Naive thymus-derived CD4-positive, alpha-beta T cell (primary cell): Measurements from ENCODE around the gene IRF2BPL. TPM values are rescaled to one million over a fixed set of nuclear protein-coding genes. Genes with fewer than 3 reads are reported as not detected.

Experiments
- ATAC-seq: fragments of 150-1000 bp; cut with Tn5 transposase; 2 replicates; pipeline ENCODE4 v1.10.0; 2021; ENCODE audit warnings: mild to moderate bottlenecking, moderate library complexity
- CTCF ChIA-PET: fragments of 350-600 bp; sonication (Branson Sonifier 250); formaldehyde crosslinking; loops from one replicate; lab custom pipeline; 2021; ENCODE audit warnings: antibody characterized with exemption; lab: Charles Lee
- POLR2A ChIA-PET: fragments of 350-600 bp; sonication (Branson Sonifier 250); formaldehyde crosslinking; loops from one replicate; lab custom pipeline; 2021; ENCODE audit warnings: antibody characterized with exemption, inconsistent platforms; lab: Charles Lee
- DNase-seq, 9 donors: peaks; one replicate each; pipeline versions ENCODE4 v3.0.0 to v3.0.0-alpha.2; 2020 to 2022; ENCODE audit warnings: mixed read lengths in 1 of 9
- H3K27ac ChIP-seq: one replicate; pipeline ENCODE4 v1.7.0; 2013; ENCODE audit warnings: mild to moderate bottlenecking, low read depth, low read length, moderate library complexity
- H3K27me3 ChIP-seq, 2 donors: one replicate each; pipeline ENCODE4 v1.7.0; 2013; ENCODE audit warnings: low read length in 2 of 2, mild to moderate bottlenecking in 2 of 2, moderate library complexity in 2 of 2; ENCODE audit not compliant: control insufficient read depth in 2 of 2, insufficient read depth in 2 of 2
- H3K36me3 ChIP-seq, 3 experiments: 1 replicate in 2 of 3; 2 replicates in 1 of 3; pipeline ENCODE4 v1.7.0; 2013; ENCODE audit warnings: low read length in 3 of 3, mild to moderate bottlenecking in 3 of 3, moderate library complexity in 1 of 3; ENCODE audit not compliant: insufficient read depth in 3 of 3, control insufficient read depth in 2 of 3
- H3K4me1 ChIP-seq, 2 donors: one replicate each; pipeline ENCODE4 v1.7.0; 2013; ENCODE audit warnings: low read length in 2 of 2, mild to moderate bottlenecking in 2 of 2, moderate library complexity in 1 of 2; ENCODE audit not compliant: control insufficient read depth in 2 of 2, insufficient read depth in 2 of 2
- H3K4me3 ChIP-seq: 2 replicates; pipeline ENCODE4 v1.7.0; 2013; ENCODE audit warnings: mild to moderate bottlenecking, low read length
- H3K9me3 ChIP-seq, 3 experiments: 1 replicate in 2 of 3; 2 replicates in 1 of 3; pipeline ENCODE4 v1.7.0; 2013; ENCODE audit warnings: low read length in 3 of 3; ENCODE audit not compliant: control insufficient read depth in 2 of 3
- H3K27ac Mint-ChIP-seq, 9 donors: one replicate each; pipeline ENCODE4 v1.8.0; 2020 to 2022; ENCODE audit warnings: mixed read lengths in 9 of 9, mild to moderate bottlenecking in 8 of 9, moderate library complexity in 5 of 9, inconsistent platforms in 2 of 9
- H3K27me3 Mint-ChIP-seq, 5 donors: one replicate each; pipeline ENCODE4 v1.8.0; 2021 to 2022; ENCODE audit warnings: mixed read lengths in 5 of 5, mild to moderate bottlenecking in 1 of 5
- H3K36me3 Mint-ChIP-seq, 5 donors: one replicate each; pipeline ENCODE4 v1.8.0; 2020 to 2022; ENCODE audit warnings: mixed read lengths in 5 of 5, mild to moderate bottlenecking in 3 of 5, inconsistent platforms in 1 of 5
- H3K4me1 Mint-ChIP-seq, 7 donors: one replicate each; pipeline ENCODE4 v1.8.0; 2020 to 2022; ENCODE audit warnings: mixed read lengths in 7 of 7, mild to moderate bottlenecking in 3 of 7, inconsistent platforms in 1 of 7
- H3K4me3 Mint-ChIP-seq, 10 donors: one replicate each; pipeline ENCODE4 v1.8.0; 2020 to 2022; ENCODE audit warnings: mild to moderate bottlenecking in 10 of 10, mixed read lengths in 10 of 10, moderate library complexity in 6 of 10, inconsistent platforms in 2 of 10
- H3K9me3 Mint-ChIP-seq, 11 donors: one replicate each; pipeline ENCODE4 v1.8.0; 2020 to 2022; ENCODE audit warnings: mixed read lengths in 11 of 11, mild to moderate bottlenecking in 4 of 11, inconsistent platforms in 1 of 11, moderate library complexity in 1 of 11
- intact Hi-C, 2 donors: fragments of 100-400 bp; cut with micrococcal nuclease; formaldehyde crosslinking; loops; one replicate each; pipeline ENCODE4 v1.15.1; 2023
- polyA plus RNA-seq, 2 donors: library from polyadenylated mRNA; unstranded; fragments of 300-500 nt; fragmentation: Illumina TruSeq; gene quantifications; one replicate each; pipeline ENCODE4 v1.2.3, GENCODE V29; 2021
- total RNA-seq, 6 experiments: library from RNA in 5 of 6; stranded (reverse) in 5 of 6; gene quantifications; 1 replicate in 5 of 6; 2 replicates in 1 of 6; pipeline ENCODE4 v1.2.3 and lab custom pipeline; 2021 to 2026

IRF2BPL gene
- total and polyA plus RNA-seq, 7 experiments from 2014 or later = 3.5 to 45.2 (median 33.7) TPM

DNA sequence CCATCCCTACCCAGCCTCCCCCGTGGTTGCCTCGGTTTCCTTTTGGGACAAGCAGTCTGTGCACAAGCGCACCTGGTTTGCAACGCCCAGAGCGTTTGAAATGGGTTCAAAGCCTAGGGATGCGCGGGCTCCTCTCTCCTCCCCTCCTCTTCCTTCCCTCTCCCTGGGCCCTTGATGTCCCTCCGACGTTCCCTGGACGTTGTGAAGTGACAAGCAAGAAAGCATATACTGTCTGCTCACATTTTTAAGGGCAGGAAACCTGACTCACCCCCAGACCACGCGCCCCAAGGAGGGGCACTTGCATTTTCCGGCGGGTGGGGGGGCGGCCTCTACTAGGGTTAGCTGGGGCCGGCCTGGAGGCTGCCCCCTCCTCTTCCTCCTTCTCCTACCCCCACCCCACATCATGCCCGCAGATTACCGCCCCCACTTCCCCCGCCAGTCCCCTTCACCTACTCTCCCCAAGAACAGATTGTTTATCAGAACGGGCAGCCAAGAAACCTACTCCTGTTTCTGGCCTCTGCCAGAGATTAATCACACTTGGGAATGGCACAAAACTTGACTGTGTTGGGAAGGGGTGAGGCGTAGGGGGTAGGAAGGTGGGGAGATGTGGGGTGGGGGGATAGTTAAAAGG is 9.5 kb upstream of the IRF2BPL start:
- Mint-ChIP-seq H3K36me3 (peaks cover 0 to 3% (median 0%) of the 10 kb centered on the region in 5 donors), H3K27ac (peak overlapping the region; percentile 97 to 100 (median 99)), H3K9me3 (peaks cover 0 to 3% (median 0%) of the 10 kb centered on the region in 11 donors), H3K4me3 (peak overlapping the region; percentile 73 to 97 (median 82)), H3K27me3 (no peaks in the 10 kb centered on the region), H3K4me1 (peaks cover 46 to 88% (median 78%) of the 10 kb centered on the region in 7 donors)
- peak overlapping the region; percentile 42 for H3K4me3 ChIP-seq
- DNase-seq = peak in 2 of 9 donors; percentile 61
- no peaks in the 10 kb centered on the region for H3K27me3 ChIP-seq
- peak overlapping the region; percentile 80 for H3K27ac ChIP-seq
- ChIA-PET CTCF (interaction anchor here (1.7 kb wide), 1 partner anchor 10 kb away, joined by 5 read pairs; the partner anchor contains the start of gene IRF2BPL), POLR2A (interaction anchor here (0.6 to 12.3 kb wide), 7 partner anchors 8 to 82 kb away, joined by 3 to 240 read pairs (median 7); partner anchors contain the start of gene IRF2BPL)
- no peaks in the 10 kb centered on the region for H3K36me3 ChIP-seq
- no peak for ATAC-seq
- H3K9me3 ChIP-seq = no peaks in the 10 kb centered on the region
- intact Hi-C loops = loop anchor here in 1 of 2 donors (10.0 kb wide), 1 partner anchor 577 kb away; the partner anchor contains the start of gene SPTLC2
- peaks cover 49 to 71% of the 10 kb centered on the region in 2 donors for H3K4me1 ChIP-seq

- ChIA-PET POLR2A (interaction anchor here (0.6 to 12.3 kb wide), 10 partner anchors 7 to 107 kb away, joined by 3 to 240 read pairs (median 4); partner anchors contain the start of gene IRF2BPL), CTCF (interaction anchor here (1.7 kb wide), 1 partner anchor 9 kb away, joined by 5 read pairs; the partner anchor contains the start of gene IRF2BPL)
- Histone ChIP-seq H3K27ac (peak overlapping the region; percentile 80), H3K9me3 (no peaks in the 10 kb centered on the region), H3K27me3 (no peaks in the 10 kb centered on the region), H3K4me1 (peaks cover 50 to 72% of the 10 kb centered on the region in 2 donors), H3K4me3 (peak overlapping the region; percentile 42), H3K36me3 (no peaks in the 10 kb centered on the region)
- H3K27me3 Mint-ChIP-seq = no peaks in the 10 kb centered on the region
- peak overlapping the region; percentile 73 to 97 (median 82) for H3K4me3 Mint-ChIP-seq
- DNase-seq (no peak), ATAC-seq (no peak)
- intact Hi-C loops = loop anchor here in 1 of 2 donors (10.0 kb wide), 1 partner anchor 577 kb away; the partner anchor contains the start of gene SPTLC2
- H3K27ac Mint-ChIP-seq = peak overlapping the region; percentile 97 to 100 (median 99)
- peaks cover 0 to 3% (median 0%) of the 10 kb centered on the region in 5 donors for H3K36me3 Mint-ChIP-seq
- H3K4me1 Mint-ChIP-seq = peaks cover 44 to 88% (median 79%) of the 10 kb centered on the region in 7 donors
- peaks cover 0 to 3% (median 0%) of the 10 kb centered on the region in 11 donors for H3K9me3 Mint-ChIP-seq
Observed at GRCh38 chr14:77037215-77037937, 8.9 kb upstream of the IRF2BPL start.

- H3K27me3 ChIP-seq = no peaks in the 10 kb centered on the region
- ChIA-PET CTCF (interaction anchor here (1.3 to 1.7 kb wide), 2 partner anchors 8 to 83 kb away, joined by 4 to 5 read pairs; partner anchors contain the start of gene IRF2BPL), POLR2A (interaction anchor here (0.6 to 12.3 kb wide), 9 partner anchors 6 to 114 kb away, joined by 3 to 240 read pairs (median 3); partner anchors contain the start of gene IRF2BPL)
- Mint-ChIP-seq H3K27me3 (no peaks in the 10 kb centered on the region), H3K27ac (peak overlapping the region; percentile 74 to 100 (median 99)), H3K4me1 (peaks cover 50 to 88% (median 79%) of the 10 kb centered on the region in 7 donors), H3K9me3 (peaks cover 0 to 3% (median 0%) of the 10 kb centered on the region in 11 donors), H3K36me3 (peaks cover 0 to 3% (median 0%) of the 10 kb centered on the region in 5 donors), H3K4me3 (peak overlapping the region; percentile 38 to 97 (median 79))
- DNase-seq (no peak), ATAC-seq (no peak)
- intact Hi-C loops = loop anchor here in 1 of 2 donors (10.0 kb wide), 1 partner anchor 578 kb away; the partner anchor contains the start of gene SPTLC2
- peak overlapping the region; percentile 80 for H3K27ac ChIP-seq
- H3K4me1 ChIP-seq = peaks cover 53 to 72% of the 10 kb centered on the region in 2 donors
- H3K36me3 ChIP-seq = no peaks in the 10 kb centered on the region
- no peak overlapping the region for H3K4me3 ChIP-seq
- no peaks in the 10 kb centered on the region for H3K9me3 ChIP-seq
Observed at GRCh38 chr14:77036484-77037214, 8.1 kb upstream of the IRF2BPL start.

GRCh38 chr14:77035267-77035666 is 6.8 kb upstream of the IRF2BPL start:
- intact Hi-C loops = loop anchor here in 1 of 2 donors (10.0 kb wide), 1 partner anchor 580 kb away; the partner anchor contains the start of gene SPTLC2
- H3K36me3 Mint-ChIP-seq = peaks cover 0 to 5% (median 0%) of the 10 kb centered on the region in 5 donors
- H3K27ac ChIP-seq = peak overlapping the region; percentile 10

GRCh38 chr14:77033622-77034589 is 5.4 kb upstream of the IRF2BPL start:
- Histone ChIP-seq H3K4me1 (peaks cover 37 to 67% of the 10 kb centered on the region in 2 donors), H3K36me3 (no peaks in the 10 kb centered on the region), H3K4me3 (peak overlapping the region; percentile 79), H3K9me3 (no peaks in the 10 kb centered on the region), H3K27ac (peak overlapping the region; percentile 95), H3K27me3 (no peaks in the 10 kb centered on the region)
- DNase-seq = peak in 7 of 9 donors; percentile 32 to 89 (median 47)
- CTCF ChIA-PET = interaction anchor here (0.6 to 7.2 kb wide), 5 partner anchors 8 to 120 kb away, joined by 3 to 61 read pairs (median 4); no protein-coding TSS in a partner anchor
- ATAC-seq = peak; percentile 76
- H3K27me3 Mint-ChIP-seq = no peaks in the 10 kb centered on the region
- H3K27ac Mint-ChIP-seq = peak overlapping the region; percentile 92 to 98 (median 94)
- H3K4me3 Mint-ChIP-seq = peak overlapping the region; percentile 81 to 93 (median 90)
- intact Hi-C loops = loop anchor here (1.0 to 10.0 kb wide), 5 partner anchors 19 to 581 kb away; partner anchors contain the start of gene SPTLC2 (in 1 of the 2)
- POLR2A ChIA-PET = interaction anchor here (0.6 to 10.6 kb wide), 9 partner anchors 7 to 1740 kb away, joined by 3 to 240 read pairs (median 6); no protein-coding TSS in a partner anchor
- H3K4me1 Mint-ChIP-seq = peaks cover 46 to 85% (median 78%) of the 10 kb centered on the region in 7 donors
- H3K9me3 Mint-ChIP-seq = peaks cover 0 to 3% (median 0%) of the 10 kb centered on the region in 11 donors
- peaks cover 0 to 5% (median 0%) of the 10 kb centered on the region in 5 donors for H3K36me3 Mint-ChIP-seq

More at GRCh38 chr14:77035267-77035666, 6.8 kb upstream of the IRF2BPL start:
- ChIA-PET CTCF (interaction anchor here (1.3 kb wide), 1 partner anchor 82 kb away, joined by 4 read pairs; no protein-coding TSS in a partner anchor), POLR2A (interaction anchor here (0.6 to 12.3 kb wide), 6 partner anchors 5 to 101 kb away, joined by 3 to 240 read pairs (median 33); partner anchors contain the start of gene IRF2BPL)
- Mint-ChIP-seq H3K9me3 (peaks cover 0 to 3% (median 0%) of the 10 kb centered on the region in 11 donors), H3K4me1 (peaks cover 48 to 84% (median 75%) of the 10 kb centered on the region in 7 donors), H3K4me3 (peak overlapping the region in 8 of 10 donors; percentile 6 to 90 (median 42)), H3K27me3 (no peaks in the 10 kb centered on the region), H3K27ac (peak overlapping the region; percentile 48 to 98 (median 76))
- H3K4me1 ChIP-seq = peaks cover 41 to 69% of the 10 kb centered on the region in 2 donors
- DNase-seq (no peak), ATAC-seq (no peak)
- H3K4me3 ChIP-seq = no peak overlapping the region
- H3K27me3 ChIP-seq = no peaks in the 10 kb centered on the region
- H3K9me3 ChIP-seq = no peaks in the 10 kb centered on the region
- no peaks in the 10 kb centered on the region for H3K36me3 ChIP-seq
